Neuronal stem cell (in vitro differentiated cells): Measurements from ENCODE around the gene HS3ST1.

Source experiments
- DNase-seq: peaks from one replicate; pipeline ENCODE4 v3.0.0-alpha.2; 2013; ENCODE audit warnings: low spot score
- H2AFZ ChIP-seq: one replicate; pipeline ENCODE4 v1.6.1; 2013; ENCODE audit warnings: mild to moderate bottlenecking, low read length, inconsistent platforms
- H2AK5ac ChIP-seq: 2 replicates; pipeline ENCODE4 v1.6.1; 2013; ENCODE audit warnings: low read depth, mild to moderate bottlenecking, inconsistent platforms, low read length, moderate library complexity, mixed read lengths
- H2BK120ac ChIP-seq: 2 replicates; pipeline ENCODE4 v1.6.1; 2013; ENCODE audit warnings: low read depth, mild to moderate bottlenecking, inconsistent platforms, low read length, moderate library complexity, mixed read lengths
- H2BK12ac ChIP-seq: one replicate; pipeline ENCODE4 v1.6.1; 2013; ENCODE audit warnings: low read length, inconsistent platforms
- H2BK15ac ChIP-seq: 2 replicates; pipeline ENCODE4 v1.6.1; 2013; ENCODE audit warnings: mild to moderate bottlenecking, low read length, inconsistent platforms, mixed read lengths
- H2BK5ac ChIP-seq: one replicate; pipeline ENCODE4 v1.6.1; 2013; ENCODE audit warnings: inconsistent platforms, mild to moderate bottlenecking, low read length, moderate library complexity
- H3K14ac ChIP-seq: one replicate; pipeline ENCODE4 v1.6.1; 2013; ENCODE audit warnings: low read length, inconsistent platforms
- H3K18ac ChIP-seq: 2 replicates; pipeline ENCODE4 v1.6.1; 2013; ENCODE audit warnings: low read length, inconsistent platforms
- H3K23ac ChIP-seq: 2 replicates; pipeline ENCODE4 v1.6.1; 2013; ENCODE audit warnings: low read depth, mild to moderate bottlenecking, mixed read lengths, low read length, inconsistent platforms; ENCODE audit not compliant: poor library complexity
- H3K27ac ChIP-seq: replicated peaks from 3 replicates; pipeline ENCODE4 v1.5.1; 2013; ENCODE audit warnings: low read length, inconsistent platforms
- H3K27me3 ChIP-seq, 3 experiments: 2 replicates each; pipeline ENCODE4 v1.6.1; 2013; ENCODE audit warnings: low read length in 3 of 3, mild to moderate bottlenecking in 2 of 3, inconsistent platforms in 1 of 3, low read depth in 1 of 3, mixed read lengths in 1 of 3, moderate library complexity in 1 of 3; ENCODE audit not compliant: control insufficient read depth in 3 of 3, insufficient read depth in 3 of 3
- H3K36me3 ChIP-seq, 2 donors: replicated peaks in 1 of 2; 2 replicates each; pipeline ENCODE4 v1.6.1; 2013; ENCODE audit warnings: low read length in 2 of 2; ENCODE audit not compliant: control insufficient read depth in 2 of 2, insufficient read depth in 2 of 2
- H3K4ac ChIP-seq: 2 replicates; pipeline ENCODE4 v1.6.1; 2013; ENCODE audit warnings: inconsistent platforms, mild to moderate bottlenecking, low read length, moderate library complexity
- H3K4me1 ChIP-seq, 2 donors: 1 replicate in 1 of 2; 2 replicates in 1 of 2; pipeline ENCODE4 v1.6.1; 2013; ENCODE audit warnings: low read length in 2 of 2, low read depth in 1 of 2; ENCODE audit not compliant: control insufficient read depth in 2 of 2, insufficient read depth in 1 of 2
- H3K4me2 ChIP-seq: one replicate; pipeline ENCODE4 v1.6.1; 2013; ENCODE audit warnings: mild to moderate bottlenecking, low read length, inconsistent platforms; ENCODE audit not compliant: insufficient read depth, poor library complexity, severe bottlenecking
- H3K4me3 ChIP-seq, 2 donors: 2 replicates each; pipeline ENCODE4 v1.5.1; 2013; ENCODE audit warnings: low read length in 2 of 2, mild to moderate bottlenecking in 2 of 2, inconsistent platforms in 1 of 2, moderate library complexity in 1 of 2
- H3K79me1 ChIP-seq: one replicate; pipeline ENCODE4 v1.6.1; 2013; ENCODE audit warnings: low read depth, mild to moderate bottlenecking, inconsistent platforms, low read length, moderate library complexity
- H3K9ac ChIP-seq: one replicate; pipeline ENCODE4 v1.6.1; 2013; ENCODE audit warnings: mild to moderate bottlenecking, low read depth, low read length, inconsistent platforms; ENCODE audit not compliant: poor library complexity
- H3K9me3 ChIP-seq, 2 donors: replicated peaks in 1 of 2; 2 replicates each; pipeline versions ENCODE3 to v1.6.1; 2013; ENCODE audit warnings: low read length in 2 of 2, mild to moderate bottlenecking in 2 of 2, inconsistent platforms in 1 of 2, low read depth in 1 of 2, mixed read lengths in 1 of 2, moderate library complexity in 1 of 2; ENCODE audit not compliant: control insufficient read depth in 2 of 2, insufficient read depth in 1 of 2
- H4K8ac ChIP-seq: one replicate; pipeline ENCODE4 v1.6.1; 2013; ENCODE audit warnings: low read depth, mild to moderate bottlenecking, inconsistent platforms, low read length, moderate library complexity
- H4K91ac ChIP-seq: one replicate; pipeline ENCODE4 v1.6.1; 2013; ENCODE audit warnings: low read length, low read depth, mild to moderate bottlenecking, inconsistent platforms; ENCODE audit not compliant: poor library complexity
- WGBS, 2 donors: extraction: QIAGEN DNeasy Blood & Tissue Kit; methylation state at CpG; one replicate each; pipeline ENCODE4 v1.1.7; 2013; ENCODE audit warnings: missing lambda C conversion rate in 2 of 2, mixed read lengths in 1 of 2; ENCODE audit not compliant: insufficient read length in 2 of 2, insufficient replicate concordance in 1 of 2; ENCODE audit errors: extremely low coverage in 2 of 2; 5-methylcytosine and 5-hydroxymethylcytosine counted together

Gene HS3ST1

GRCh38 chr4:11455201-11455835 is 26.6 kb upstream of the HS3ST1 start:
- Histone ChIP-seq H2BK12ac (no peak overlapping the region), H3K4me2 (no peak overlapping the region), H3K27ac (no peak overlapping the region), H2BK5ac (no peak overlapping the region), H2AFZ (no peak overlapping the region), H3K9me3 (no peaks in the 10 kb centered on the region), H3K4me1 (no peaks in the 10 kb centered on the region), H3K27me3 (no peaks in the 10 kb centered on the region), H3K79me1 (no peaks in the 10 kb centered on the region), H2BK120ac (no peak overlapping the region), H2BK15ac (no peak overlapping the region), H4K91ac (no peak overlapping the region), H3K36me3 (no peaks in the 10 kb centered on the region), H3K23ac (no peak overlapping the region), H4K8ac (no peak overlapping the region), H3K9ac (no peak overlapping the region), H3K14ac (no peak overlapping the region), H3K4ac (no peak overlapping the region), H2AK5ac (no peak overlapping the region), H3K18ac (no peak overlapping the region), H3K4me3 (no peak overlapping the region)
- WGBS, 2 donors: no CpG with 5 or more reads among the region's 5 CpGs
- no peak for DNase-seq

GRCh38 chr4:11451716-11452115 is 23.0 kb upstream of the HS3ST1 start:
- Histone ChIP-seq H2BK15ac (no peak overlapping the region), H3K27me3 (no peaks in the 10 kb centered on the region), H2BK120ac (no peak overlapping the region), H3K9ac (no peak overlapping the region), H3K4me2 (no peak overlapping the region), H4K91ac (no peak overlapping the region), H3K18ac (no peak overlapping the region), H3K23ac (no peak overlapping the region), H2AK5ac (no peak overlapping the region), H3K9me3 (no peaks in the 10 kb centered on the region), H3K36me3 (no peaks in the 10 kb centered on the region), H3K4me1 (no peaks in the 10 kb centered on the region), H3K4ac (no peak overlapping the region), H2BK12ac (no peak overlapping the region), H3K4me3 (no peak overlapping the region), H4K8ac (no peak overlapping the region), H3K14ac (no peak overlapping the region), H2AFZ (no peak overlapping the region), H3K79me1 (no peaks in the 10 kb centered on the region), H2BK5ac (no peak overlapping the region), H3K27ac (no peak overlapping the region)
- DNase-seq: no peak
- no CpG with 5 or more reads among the region's 1 CpG for WGBS, 2 donors

GRCh38 chr4:11446155-11446811 is 17.6 kb upstream of the HS3ST1 start:
- Histone ChIP-seq H4K8ac (no peak overlapping the region), H3K4ac (no peak overlapping the region), H3K14ac (no peak overlapping the region), H3K4me2 (no peak overlapping the region), H4K91ac (no peak overlapping the region), H3K27ac (no peak overlapping the region), H3K18ac (no peak overlapping the region), H2AFZ (no peak overlapping the region), H3K9ac (no peak overlapping the region), H2AK5ac (no peak overlapping the region), H2BK12ac (no peak overlapping the region), H3K4me3 (no peak overlapping the region), H2BK15ac (no peak overlapping the region), H3K79me1 (no peaks in the 10 kb centered on the region), H3K4me1 (no peaks in the 10 kb centered on the region), H3K36me3 (no peaks in the 10 kb centered on the region), H3K9me3 (no peaks in the 10 kb centered on the region), H2BK120ac (no peak overlapping the region), H3K27me3 (no peaks in the 10 kb centered on the region), H3K23ac (no peak overlapping the region), H2BK5ac (no peak overlapping the region)
- no peak for DNase-seq

- Histone ChIP-seq H3K79me1 (no peaks in the 10 kb centered on the region), H3K9ac (no peak overlapping the region), H3K18ac (no peak overlapping the region), H2BK15ac (no peak overlapping the region), H3K4me2 (no peak overlapping the region), H2AK5ac (no peak overlapping the region), H3K36me3 (no peaks in the 10 kb centered on the region), H4K8ac (no peak overlapping the region), H3K14ac (no peak overlapping the region), H2AFZ (no peak overlapping the region), H3K23ac (no peak overlapping the region), H2BK12ac (no peak overlapping the region), H3K4me3 (no peak overlapping the region), H3K4ac (no peak overlapping the region), H3K27me3 (no peaks in the 10 kb centered on the region), H3K9me3 (no peaks in the 10 kb centered on the region), H2BK120ac (no peak overlapping the region), H3K27ac (no peak overlapping the region), H4K91ac (no peak overlapping the region), H2BK5ac (no peak overlapping the region), H3K4me1 (no peaks in the 10 kb centered on the region)
- DNase-seq: no peak
- WGBS, 2 donors: no CpG with 5 or more reads among the region's 1 CpG
Observed at GRCh38 chr4:11441194-11441556, 12.5 kb upstream of the HS3ST1 start.
